Lower leg skin (tissue), 3 donors: ENCODE results near the gene GATM.

Experiments used
- CTCF ChIP-seq, 3 donors: fragments of 450-650 bp; IDR thresholded peaks; one replicate each; pipeline ENCODE4 v1.5.1; 2016; ENCODE audit warnings: antibody characterized with exemption in 3 of 3, mild to moderate bottlenecking in 3 of 3, moderate library complexity in 2 of 3
- POLR2A ChIP-seq, 2 donors: fragments of 450-650 bp; IDR thresholded peaks; one replicate each; pipeline ENCODE4 v1.6.1; 2016 to 2017; ENCODE audit warnings: antibody characterized with exemption in 2 of 2, mild to moderate bottlenecking in 1 of 2, moderate library complexity in 1 of 2

- TF ChIP-seq CTCF (IDR thresholded peaks at IDR 0.05) (no peak), POLR2A (IDR thresholded peaks at IDR 0.05) (no peak)
These were observed 39.1 kb upstream of the GATM start for GRCh38 chr15:45417303-45417950.
